Measurements from ENCODE around the gene CHSY3. TPM values are rescaled to one million over a fixed set of nuclear protein-coding genes. Genes with fewer than 3 reads are reported as not detected.

Gene CHSY3
- total and polyA plus RNA-seq, 3 donors from 2014 or later, result 1.3 to 4.8 (median 2.4) TPM

DNA sequence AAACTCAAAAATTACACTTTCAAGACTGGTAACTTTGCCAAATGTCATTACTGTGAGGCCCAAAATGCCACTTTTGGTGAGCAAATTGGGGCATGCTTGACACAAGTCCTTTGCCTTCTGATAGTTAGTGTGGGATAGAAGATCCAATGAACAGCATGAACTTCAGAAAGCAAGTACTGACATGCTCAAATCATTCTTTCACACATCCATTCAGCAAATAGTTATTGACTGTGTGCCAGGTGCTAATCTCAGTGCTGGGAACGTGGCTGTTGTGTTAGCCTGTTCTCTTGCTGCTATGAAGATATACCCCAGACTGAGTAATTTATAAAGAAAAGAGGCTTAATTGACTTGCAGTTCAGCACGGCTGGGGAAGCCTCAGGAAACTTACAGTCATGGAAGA is 247.0 kb downstream of the CHSY3 start:
- no peak overlapping the region for H3K4me3 ChIP-seq
- no peaks in the 10 kb centered on the region for H3K36me3 ChIP-seq (ENCODE audit: low read depth, missing control alignments)
- H3K4me1 ChIP-seq, result no peaks in the 10 kb centered on the region
- no peak for DNase-seq
- no peaks in the 10 kb centered on the region for H3K9me3 ChIP-seq
- WGBS, 2 donors, result 34 to 44% methylated on average over 2 of the region's 2 CpGs
- no peak overlapping the region for H3K27ac ChIP-seq
- intact Hi-C loops (cut with DNase I; ENCODE audit: low total_unique reads), result no loop called here
- TF ChIP-seq POLR2A (IDR thresholded peaks at IDR 0.05), result no peak
- TF ChIP-seq, protein P1, sequence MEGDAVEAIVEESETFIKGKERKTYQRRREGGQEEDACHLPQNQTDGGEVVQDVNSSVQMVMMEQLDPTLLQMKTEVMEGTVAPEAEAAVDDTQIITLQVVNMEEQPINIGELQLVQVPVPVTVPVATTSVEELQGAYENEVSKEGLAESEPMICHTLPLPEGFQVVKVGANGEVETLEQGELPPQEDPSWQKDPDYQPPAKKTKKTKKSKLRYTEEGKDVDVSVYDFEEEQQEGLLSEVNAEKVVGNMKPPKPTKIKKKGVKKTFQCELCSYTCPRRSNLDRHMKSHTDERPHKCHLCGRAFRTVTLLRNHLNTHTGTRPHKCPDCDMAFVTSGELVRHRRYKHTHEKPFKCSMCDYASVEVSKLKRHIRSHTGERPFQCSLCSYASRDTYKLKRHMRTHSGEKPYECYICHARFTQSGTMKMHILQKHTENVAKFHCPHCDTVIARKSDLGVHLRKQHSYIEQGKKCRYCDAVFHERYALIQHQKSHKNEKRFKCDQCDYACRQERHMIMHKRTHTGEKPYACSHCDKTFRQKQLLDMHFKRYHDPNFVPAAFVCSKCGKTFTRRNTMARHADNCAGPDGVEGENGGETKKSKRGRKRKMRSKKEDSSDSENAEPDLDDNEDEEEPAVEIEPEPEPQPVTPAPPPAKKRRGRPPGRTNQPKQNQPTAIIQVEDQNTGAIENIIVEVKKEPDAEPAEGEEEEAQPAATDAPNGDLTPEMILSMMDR (IDR thresholded peaks at IDR 0.05), result no peak
- H3K27me3 ChIP-seq, result no peaks in the 10 kb centered on the region

DNA sequence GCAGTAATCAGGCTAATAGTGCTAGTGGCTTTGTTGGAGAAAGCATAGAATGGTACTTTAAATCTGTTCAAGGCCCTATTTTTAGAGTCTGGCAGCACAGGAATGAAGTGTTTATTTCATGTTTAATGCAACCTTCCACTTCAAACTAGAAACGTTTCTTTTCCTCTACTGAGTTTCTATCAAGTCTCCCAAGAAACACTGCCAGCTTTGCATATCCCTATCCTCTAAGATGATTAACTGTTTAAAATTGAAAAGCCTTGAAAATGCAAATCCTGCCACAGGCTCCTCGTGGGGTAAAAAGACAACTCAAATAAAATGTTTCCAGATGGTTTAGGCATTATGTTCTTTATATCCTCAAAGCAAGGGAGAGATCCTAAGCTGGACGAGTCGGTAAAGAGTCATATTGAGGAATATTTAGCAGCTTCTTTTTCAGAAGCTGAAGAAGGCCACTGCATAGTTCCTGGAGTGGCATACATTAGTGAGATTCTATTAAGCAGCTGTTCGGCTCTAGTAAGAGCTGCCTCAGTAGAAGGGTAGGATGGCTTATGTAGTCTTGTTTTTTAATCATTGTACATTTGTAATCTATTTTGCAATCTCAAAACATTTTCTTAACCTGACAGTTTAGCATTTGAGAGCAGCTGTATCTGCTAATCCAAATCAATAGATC is 251.2 kb downstream of the CHSY3 start:
- Histone ChIP-seq H3K36me3 (ENCODE audit: low read depth, missing control alignments) (no peaks in the 10 kb centered on the region), H3K4me1 (no peaks in the 10 kb centered on the region), H3K27me3 (no peaks in the 10 kb centered on the region), H3K4me3 (no peak overlapping the region), H3K9me3 (no peaks in the 10 kb centered on the region), H3K27ac (no peak overlapping the region)
- DNase-seq, result no peak
- WGBS, 2 donors, result 53 to 57% methylated on average over 5 of the region's 5 CpGs
- no peak for TF ChIP-seq POLR2A (IDR thresholded peaks at IDR 0.05)
- TF ChIP-seq, protein P1 (IDR thresholded peaks at IDR 0.05), result no peak
- intact Hi-C loops (cut with DNase I; ENCODE audit: low total_unique reads), result no loop called here

DNA sequence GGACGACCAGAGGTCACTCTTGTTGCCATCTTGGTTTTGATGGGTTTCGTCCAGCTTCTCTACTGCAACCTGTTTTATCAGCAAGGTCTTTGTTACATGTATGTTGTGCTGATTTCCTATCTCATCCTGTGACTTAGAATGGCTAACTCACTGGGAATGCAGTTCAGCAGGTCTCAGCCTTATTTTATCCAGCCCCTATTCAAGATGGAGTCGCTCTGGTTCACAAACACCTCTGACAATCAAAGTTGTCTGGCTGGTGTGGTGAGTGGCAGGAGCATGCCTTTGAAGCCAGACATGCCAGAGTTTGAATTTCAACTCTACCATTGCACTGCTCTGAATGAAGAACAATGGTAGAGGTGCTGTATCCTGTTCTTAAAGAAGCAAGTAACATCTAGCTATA is 253.8 kb downstream of the CHSY3 start:
- intact Hi-C loops (cut with DNase I; ENCODE audit: low total_unique reads), result no loop called here
- no peak for TF ChIP-seq POLR2A (IDR thresholded peaks at IDR 0.05)
- TF ChIP-seq, protein P1 (IDR thresholded peaks at IDR 0.05), result no peak
- Histone ChIP-seq H3K36me3 (ENCODE audit: low read depth, missing control alignments) (no peaks in the 10 kb centered on the region), H3K27ac (no peak overlapping the region), H3K4me3 (no peak overlapping the region), H3K9me3 (no peaks in the 10 kb centered on the region), H3K4me1 (no peaks in the 10 kb centered on the region), H3K27me3 (no peaks in the 10 kb centered on the region)
- no peak for DNase-seq
- 91 to 95% methylated on average over 3 of the region's 3 CpGs for WGBS, 2 donors

DNA sequence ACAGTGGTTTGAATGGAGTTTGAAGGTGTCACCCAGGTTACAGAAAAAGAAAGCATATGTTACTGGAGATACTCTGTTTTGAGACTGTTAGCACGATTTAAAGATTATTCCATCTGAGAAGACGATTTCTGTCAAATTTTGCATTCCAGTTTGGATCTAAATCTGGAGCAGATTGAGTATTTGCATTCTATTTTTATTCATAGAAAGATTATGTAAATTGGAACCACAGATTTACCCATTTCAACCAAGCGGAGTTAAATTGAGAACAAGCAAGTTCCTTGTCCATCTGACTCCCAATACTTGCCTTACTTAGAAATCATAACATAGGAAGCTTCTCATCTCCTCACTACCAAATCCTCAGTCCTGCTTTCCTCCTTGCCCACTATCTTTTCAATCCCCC is 255.7 kb downstream of the CHSY3 start:
- DNase-seq, result no peak
- intact Hi-C loops (cut with DNase I; ENCODE audit: low total_unique reads), result no loop called here
- TF ChIP-seq, protein P1 (IDR thresholded peaks at IDR 0.05), result no peak
- TF ChIP-seq POLR2A (IDR thresholded peaks at IDR 0.05), result no peak

DNA sequence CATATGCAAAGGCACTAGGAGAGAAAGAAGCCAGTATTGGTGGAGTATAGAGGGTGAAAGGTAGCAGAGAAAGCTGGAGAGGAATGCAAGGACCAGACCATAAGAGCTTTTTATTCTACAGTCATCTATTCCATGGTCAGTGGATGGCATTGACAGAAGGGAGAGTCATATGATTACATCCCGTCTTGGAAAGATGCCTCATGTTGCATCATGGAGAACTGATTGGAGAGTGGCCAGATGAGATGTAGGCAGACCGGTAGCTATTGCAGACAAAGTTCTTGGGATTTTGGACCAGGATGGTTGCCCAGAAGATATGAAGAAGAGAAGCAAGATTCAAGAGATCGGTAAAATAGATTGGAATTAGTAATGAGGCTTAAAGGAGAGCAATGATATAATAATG is 260.7 kb downstream of the CHSY3 start:
- WGBS, 2 donors, result 84 to 94% methylated on average over 3 of the region's 3 CpGs
- TF ChIP-seq, protein P1 (IDR thresholded peaks at IDR 0.05), result no peak
- no peak for TF ChIP-seq POLR2A (IDR thresholded peaks at IDR 0.05)
- Histone ChIP-seq H3K27ac (no peak overlapping the region), H3K36me3 (ENCODE audit: low read depth, missing control alignments) (no peaks in the 10 kb centered on the region), H3K4me1 (no peaks in the 10 kb centered on the region), H3K27me3 (no peaks in the 10 kb centered on the region), H3K4me3 (no peak overlapping the region), H3K9me3 (no peaks in the 10 kb centered on the region)
- no peak for DNase-seq
- intact Hi-C loops (cut with DNase I; ENCODE audit: low total_unique reads), result no loop called here

More for the DNA sequence above, 255.7 kb downstream of the CHSY3 start:
- no peaks in the 10 kb centered on the region for H3K4me1 ChIP-seq
- no peaks in the 10 kb centered on the region for H3K9me3 ChIP-seq
- 86 to 91% methylated on average over 3 of the region's 3 CpGs for WGBS, 2 donors
- H3K27me3 ChIP-seq, result no peaks in the 10 kb centered on the region
- H3K4me3 ChIP-seq, result no peak overlapping the region
- no peak overlapping the region for H3K27ac ChIP-seq
- H3K36me3 ChIP-seq (ENCODE audit: low read depth, missing control alignments), result no peaks in the 10 kb centered on the region
